HepG2 (cell line): ENCODE results near the gene KIF1B. TPM values are rescaled to one million over a fixed set of nuclear protein-coding genes. Genes with fewer than 3 reads are reported as not detected.
"Not testable (repeated sequence)": the region's sequence is repeated elsewhere in the genome, so short reads cannot be mapped to it uniquely, and the experiment has no call there.

Source experiments
- ATAC-seq: fragments of 200-7000 bp; cut with Tn5 transposase; 3 replicates; pipeline ENCODE4 v1.9.1; 2020; ENCODE audit warnings: mild to moderate bottlenecking, moderate library complexity
- BruUV-seq: library from RNA; stranded (reverse); fragments of 400-500 nt; replicated peaks from 2 replicates; lab custom pipeline; 2021; lab: Mats Ljungman, UMichigan
- CTCF ChIA-PET: fragments of 300-600 bp; formaldehyde crosslinking; extraction: SDS; loops from one replicate; lab custom pipeline; 2021; ENCODE audit warnings: low total read pairs, inconsistent platforms, low intra/inter-chr PET ratio; lab: Yijun Ruan, JAX
- POLR2A ChIA-PET: fragments of 350-600 bp; sonication (Branson Sonifier 250); formaldehyde crosslinking; loops from one replicate; lab custom pipeline; 2020; ENCODE audit warnings: antibody characterized with exemption, inconsistent platforms; lab: Yijun Ruan, JAX
- DNase-seq: peaks from one replicate; pipeline ENCODE4 v3.0.0-alpha.2; 2015; ENCODE audit warnings: low spot score
- FAIRE-seq: peaks from 3 replicates; lab custom pipeline; 2011; peaks lifted over from hg19 to GRCh38; lab: Jason Lieb, UNC
- H2AFZ ChIP-seq: one replicate; pipeline ENCODE4 v1.6.1; 2011; ENCODE audit warnings: low read length, inconsistent platforms
- H3K27ac ChIP-seq: fragments of 300-600 bp; 3 replicates; pipeline ENCODE4 v1.8.0; 2011; ENCODE audit warnings: mixed run types, mild to moderate bottlenecking, mixed read lengths, low read length, inconsistent platforms; ENCODE audit not compliant: insufficient read depth; ENCODE audit errors: extremely low read length
- H3K27me3 ChIP-seq, 2 experiments: fragments of 200-600 bp in 1 of 2; 2 replicates in 1 of 2; 3 replicates in 1 of 2; pipeline versions ENCODE4 v1.6.0 to v1.8.0; 2011; ENCODE audit warnings: low read length in 2 of 2, mild to moderate bottlenecking in 2 of 2, moderate library complexity in 2 of 2, inconsistent platforms in 1 of 2; ENCODE audit not compliant: insufficient read depth in 2 of 2, control insufficient read depth in 1 of 2
- H3K36me3 ChIP-seq, 2 experiments: fragments of 200-600 bp in 1 of 2; replicated peaks in 1 of 2; 2 replicates in 1 of 2; 3 replicates in 1 of 2; pipeline versions ENCODE4 v1.5.1 to v1.8.0; 2011; ENCODE audit warnings: low read length in 2 of 2, inconsistent platforms in 1 of 2; ENCODE audit not compliant: insufficient read depth in 2 of 2, control insufficient read depth in 1 of 2
- H3K4me1 ChIP-seq: 2 replicates; pipeline ENCODE4 v1.5.1; 2012; ENCODE audit warnings: low read length, inconsistent platforms; ENCODE audit not compliant: insufficient read depth
- H3K4me2 ChIP-seq: 2 replicates; pipeline ENCODE4 v1.6.0; 2011; ENCODE audit warnings: low read depth, low read length, inconsistent platforms
- H3K4me3 ChIP-seq, 3 experiments: fragments of 200-600 bp in 1 of 3; sonication (generic), shearing (Covaris generic) in 1 of 3; replicated peaks in 1 of 3; 2 replicates each; pipeline ENCODE4 v1.5.1; 2011 to 2016; ENCODE audit warnings: low read length in 3 of 3, inconsistent platforms in 2 of 3, low read depth in 2 of 3, mild to moderate bottlenecking in 2 of 3, control low read depth in 1 of 3, mixed read lengths in 1 of 3; ENCODE audit not compliant: insufficient read depth in 1 of 3
- H3K79me2 ChIP-seq: one replicate; pipeline ENCODE4 v1.6.1; 2011; ENCODE audit warnings: low read length, inconsistent platforms; ENCODE audit not compliant: insufficient read depth
- H3K9ac ChIP-seq: 2 replicates; pipeline ENCODE4 v1.6.0; 2011; ENCODE audit warnings: mild to moderate bottlenecking, low read depth, low read length, inconsistent platforms; ENCODE audit not compliant: insufficient read depth
- H3K9me3 ChIP-seq: 2 replicates; pipeline ENCODE4 v1.5.1; 2012; ENCODE audit warnings: mild to moderate bottlenecking, low read length
- H4K20me1 ChIP-seq: 2 replicates; pipeline ENCODE4 v1.6.0; 2011; ENCODE audit warnings: inconsistent platforms, mild to moderate bottlenecking, low read length, moderate library complexity; ENCODE audit not compliant: insufficient read depth
- NFE2L2 ChIP-seq: fragments of 150-350 bp; IDR thresholded peaks from 2 replicates; pipeline ENCODE4 v1.6.1; 2014; ENCODE audit warnings: low read length
- RAD21 ChIP-seq: fragments of 450-650 bp; formaldehyde crosslinking; IDR thresholded peaks from 2 replicates; pipeline ENCODE4 v1.5.0; 2020; ENCODE audit warnings: mild to moderate bottlenecking
- SAP130 ChIP-seq: IDR thresholded peaks from 2 replicates; pipeline ENCODE4 v1.6.1; 2016; ENCODE audit warnings: low read depth
- SMC3 ChIP-seq: IDR thresholded peaks from 2 replicates; pipeline ENCODE4 v1.6.1; 2011; ENCODE audit warnings: low read length, improper control_type of control experiment
- STAG1 ChIP-seq: sonication (generic); formaldehyde crosslinking; IDR thresholded peaks from 2 replicates; pipeline ENCODE4 v1.4.0; 2020; ENCODE audit warnings: missing genetic modification reagents
- TEAD3 ChIP-seq: optimal IDR thresholded peaks from 2 replicates; pipeline ENCODE3; 2016; ENCODE audit warnings: borderline replicate concordance
- YEATS2 ChIP-seq: sonication (generic); formaldehyde crosslinking; IDR thresholded peaks from 2 replicates; pipeline ENCODE4 v1.4.0; 2020; ENCODE audit warnings: missing genetic modification reagents, borderline replicate concordance
- ZNF614 ChIP-seq: IDR thresholded peaks from 2 replicates; pipeline ENCODE4 v1.6.1; 2018; ENCODE audit warnings: missing biosample characterization, missing genetic modification reagents, inconsistent platforms, borderline replicate concordance
- WGBS: methylation state at CpG from one replicate; pipeline ENCODE4 v1.1.6; 2017; ENCODE audit warnings: low lambda C conversion rate; 5-methylcytosine and 5-hydroxymethylcytosine counted together
- in situ Hi-C: cut with HindIII; loops from 2 replicates; pipeline ENCODE4 v1.10.0; 2017; ENCODE audit warnings: low pct_unique_long_range_greater_than_20kb; ENCODE audit not compliant: extremely low pct_ligation_motif_present
- intact Hi-C: fragments of 100-400 bp; cut with micrococcal nuclease; formaldehyde crosslinking; loops from one replicate; pipeline ENCODE4 v1.10.0; 2022; ENCODE audit not compliant: unreplicated experiment
- polyA plus RNA-seq, 8 experiments: library from polyadenylated mRNA; depleted of rRNA in 3 of 8; stranded (reverse) in 7 of 8; unstranded in 1 of 8; fragments of >200 nt; fragmentation: Illumina TruSeq in 4 of 8; extraction: Trizol in 4 of 8; gene quantifications; 2 replicates each; pipeline versions ENCODE4 v1.2.1 to v1.2.3, GENCODE V29; 2011 to 2016; ENCODE audit warnings: low read depth in 4 of 8, missing spikeins in 1 of 8, mixed read lengths in 1 of 8; ENCODE audit not compliant: insufficient read depth in 1 of 8
- total RNA-seq, 5 experiments: library from RNA; depleted of rRNA; stranded (reverse); fragments of >200 nt; fragmentation: Illumina TruSeq; extraction: Trizol; gene quantifications; 2 replicates each; pipeline ENCODE4 v1.2.3, GENCODE V29; 2016; ENCODE audit warnings: low read depth in 1 of 5
- TF ChIP-seq, protein P1 (sequence below): sonication (generic); formaldehyde crosslinking; IDR thresholded peaks from 2 replicates; pipeline ENCODE4 v1.5.0; 2020; ENCODE audit warnings: mild to moderate bottlenecking, missing genetic modification reagents, moderate library complexity

Gene KIF1B
- total and polyA plus RNA-seq, 2 of the 13 experiments (the other 11 are each of a cell fraction or from before 2014, with no cell fraction given): 26.7 to 32.5 TPM

DNA sequence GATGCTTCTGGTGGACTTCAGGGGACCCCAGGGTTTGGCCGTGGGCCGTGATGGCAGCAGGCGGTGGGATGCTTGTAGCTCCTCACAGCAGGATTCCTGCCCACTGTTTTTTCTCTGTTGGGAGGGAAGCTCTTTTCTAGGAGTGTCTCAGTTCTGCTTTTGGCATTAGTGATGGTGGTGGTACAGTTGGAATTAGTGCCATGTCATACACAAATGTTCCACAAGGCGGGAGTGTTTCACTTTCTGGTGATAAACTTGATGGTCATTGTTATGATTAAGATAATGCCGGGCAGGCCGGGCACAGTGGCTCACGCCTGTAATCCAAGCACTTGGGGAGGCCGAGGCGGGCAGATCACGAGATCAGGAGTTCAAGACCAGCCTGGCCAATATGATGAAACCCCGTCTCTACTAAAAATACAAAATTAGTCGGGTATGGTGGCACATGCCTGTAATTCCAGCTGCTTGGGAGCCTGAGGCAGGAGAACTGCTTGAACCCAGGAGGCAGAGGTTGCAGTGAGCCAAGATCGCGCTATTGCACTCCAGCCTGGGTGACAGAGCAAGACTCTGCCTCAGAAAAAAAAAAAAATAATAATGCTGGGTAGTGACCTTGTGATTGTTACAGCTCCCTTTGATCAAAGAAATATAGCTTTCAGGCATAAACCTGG lies 167.1 kb downstream of the KIF1B start:
- CTCF ChIA-PET: interaction anchor here (1.2 to 4.2 kb wide), 2 partner anchors 51 to 117 kb away, joined by 3 to 46 read pairs; partner anchors contain the start of gene CENPS
- intact Hi-C loops: loop anchor here (1.0 kb wide), 2 partner anchors 51 to 117 kb away; no protein-coding TSS in a partner anchor
- BruUV-seq, H3K9me3 ChIP-seq, H3K27me3 ChIP-seq, H2AFZ ChIP-seq, H3K4me3 ChIP-seq, H3K79me2 ChIP-seq, H3K9ac ChIP-seq, H3K27ac ChIP-seq, H4K20me1 ChIP-seq, H3K4me2 ChIP-seq: not testable (repeated sequence)
- Histone ChIP-seq H3K4me1 (peaks cover 11% of the 10 kb centered on the region; the same call in 1 of the 2 replicates), H3K36me3 (peaks cover 21 to 52% of the 10 kb centered on the region in 2 experiments)
- peak; percentile 13 for TF ChIP-seq TEAD3 (CRISPR knock-in tag)
- peak; percentile 64; the same call in 1 of the 2 replicates for TF ChIP-seq RAD21 (CRISPR knock-in tag)
- TF ChIP-seq ZNF614 (CRISPR knock-in tag): 0 out of 2 replicates have a peak, but pooled peaks have one; percentile 17
- TF ChIP-seq YEATS2: 0 out of 2 replicates have a peak, but pooled peaks have one; percentile 20
- TF ChIP-seq, protein P1, sequence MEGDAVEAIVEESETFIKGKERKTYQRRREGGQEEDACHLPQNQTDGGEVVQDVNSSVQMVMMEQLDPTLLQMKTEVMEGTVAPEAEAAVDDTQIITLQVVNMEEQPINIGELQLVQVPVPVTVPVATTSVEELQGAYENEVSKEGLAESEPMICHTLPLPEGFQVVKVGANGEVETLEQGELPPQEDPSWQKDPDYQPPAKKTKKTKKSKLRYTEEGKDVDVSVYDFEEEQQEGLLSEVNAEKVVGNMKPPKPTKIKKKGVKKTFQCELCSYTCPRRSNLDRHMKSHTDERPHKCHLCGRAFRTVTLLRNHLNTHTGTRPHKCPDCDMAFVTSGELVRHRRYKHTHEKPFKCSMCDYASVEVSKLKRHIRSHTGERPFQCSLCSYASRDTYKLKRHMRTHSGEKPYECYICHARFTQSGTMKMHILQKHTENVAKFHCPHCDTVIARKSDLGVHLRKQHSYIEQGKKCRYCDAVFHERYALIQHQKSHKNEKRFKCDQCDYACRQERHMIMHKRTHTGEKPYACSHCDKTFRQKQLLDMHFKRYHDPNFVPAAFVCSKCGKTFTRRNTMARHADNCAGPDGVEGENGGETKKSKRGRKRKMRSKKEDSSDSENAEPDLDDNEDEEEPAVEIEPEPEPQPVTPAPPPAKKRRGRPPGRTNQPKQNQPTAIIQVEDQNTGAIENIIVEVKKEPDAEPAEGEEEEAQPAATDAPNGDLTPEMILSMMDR: peak; percentile 79
- peak; percentile 82 for TF ChIP-seq SMC3
- TF ChIP-seq NFE2L2: peak; percentile 25; the same call in 1 of the 2 replicates
- TF ChIP-seq STAG1 (CRISPR knock-in tag): peak; percentile 75
- TF ChIP-seq SAP130 (CRISPR knock-in tag): 0 out of 2 replicates have a peak, but pooled peaks have one; percentile 14
- POLR2A ChIA-PET: interaction anchor here (0.8 kb wide), 1 partner anchor 53 kb away, joined by 5 read pairs; the partner anchor contains the start of gene CENPS
- WGBS: 75% methylated on average over 14 of the region's 14 CpGs
- ATAC-seq (peak; percentile 81), FAIRE-seq (peak; percentile 81), DNase-seq (peak; percentile 53)
- in situ Hi-C loops: loop anchor here (5.0 kb wide), 1 partner anchor 50 kb away; no protein-coding TSS in a partner anchor
